IMR-90 (cell line): Measurements from ENCODE around the gene UBE2E2. TPM values are rescaled to one million over a fixed set of nuclear protein-coding genes. Genes with fewer than 3 reads are reported as not detected.

Experiments used
- ATAC-seq: fragments of 200-7000 bp; cut with Tn5 transposase; 2 replicates; pipeline ENCODE4 v1.9.1; 2020; ENCODE audit warnings: low read depth, mild to moderate bottlenecking, moderate library complexity
- BruUV-seq: library from RNA; stranded (reverse); fragments of 400-500 nt; replicated peaks from 2 replicates; lab custom pipeline; 2021; lab: Mats Ljungman, UMichigan
- CTCF ChIA-PET: fragments of 300-600 bp; formaldehyde crosslinking; extraction: SDS; loops from one replicate; lab custom pipeline; 2021; ENCODE audit warnings: antibody characterized with exemption; lab: Yijun Ruan, JAX
- POLR2A ChIA-PET: fragments of 300-600 bp; sonication (Branson Sonifier 250); formaldehyde crosslinking; loops from one replicate; lab custom pipeline; 2022; ENCODE audit warnings: antibody characterized with exemption; ENCODE audit not compliant: unreplicated experiment; lab: Charles Lee
- DNase-seq: peaks from one replicate; pipeline ENCODE4 v3.0.0; 2013
- H2AFZ ChIP-seq: replicated peaks from 2 replicates; pipeline ENCODE3; 2013; ENCODE audit warnings: low read length, mild to moderate bottlenecking; ENCODE audit not compliant: poor library complexity
- H2AK5ac ChIP-seq: 2 replicates; pipeline ENCODE4 v1.6.1; 2013; ENCODE audit warnings: low read depth, low read length, inconsistent platforms
- H2AK9ac ChIP-seq: replicated peaks from 2 replicates; pipeline ENCODE3; 2013; ENCODE audit warnings: mild to moderate bottlenecking, low read depth, low read length, moderate library complexity; ENCODE audit not compliant: poor library complexity
- H2BK120ac ChIP-seq: 2 replicates; pipeline ENCODE4 v1.6.1; 2013; ENCODE audit warnings: low read depth, low read length, inconsistent platforms
- H2BK15ac ChIP-seq: 3 replicates; pipeline ENCODE4 v1.6.1; 2013; ENCODE audit warnings: low read depth, low read length, inconsistent platforms
- H2BK20ac ChIP-seq: 2 replicates; pipeline ENCODE4 v1.6.1; 2013; ENCODE audit warnings: low read depth, mild to moderate bottlenecking, inconsistent platforms, low read length, moderate library complexity
- H2BK5ac ChIP-seq: 2 replicates; pipeline ENCODE4 v1.6.1; 2013; ENCODE audit warnings: mild to moderate bottlenecking, low read depth, low read length, inconsistent platforms; ENCODE audit not compliant: poor library complexity, severe bottlenecking
- H3K14ac ChIP-seq: replicated peaks from 2 replicates; pipeline ENCODE4 v1.6.1; 2013; ENCODE audit warnings: low read depth, low read length, inconsistent platforms
- H3K18ac ChIP-seq: 2 replicates; pipeline ENCODE4 v1.6.1; 2013; ENCODE audit warnings: low read depth, low read length, control low read depth
- H3K23ac ChIP-seq: 2 replicates; pipeline ENCODE4 v1.6.1; 2013; ENCODE audit warnings: low read depth, low read length, inconsistent platforms
- H3K27ac ChIP-seq: 2 replicates; pipeline ENCODE4 v1.5.1; 2013; ENCODE audit warnings: mild to moderate bottlenecking, control low read depth, low read length; ENCODE audit not compliant: insufficient read depth
- H3K27me3 ChIP-seq: 2 replicates; pipeline ENCODE4 v1.6.1; 2013; ENCODE audit warnings: low read length; ENCODE audit not compliant: control insufficient read depth, insufficient read depth
- H3K36me3 ChIP-seq: 2 replicates; pipeline ENCODE4 v1.6.1; 2013; ENCODE audit warnings: low read length, mixed read lengths; ENCODE audit not compliant: control insufficient read depth, insufficient read depth
- H3K4ac ChIP-seq: 2 replicates; pipeline ENCODE4 v1.6.1; 2013; ENCODE audit warnings: low read depth, low read length, inconsistent platforms
- H3K4me1 ChIP-seq: 2 replicates; pipeline ENCODE4 v1.6.1; 2013; ENCODE audit warnings: low read length, mixed read lengths; ENCODE audit not compliant: control insufficient read depth, insufficient read depth
- H3K4me2 ChIP-seq: 2 replicates; pipeline ENCODE4 v1.6.1; 2013; ENCODE audit warnings: low read depth, mild to moderate bottlenecking, control low read depth, low read length, moderate library complexity
- H3K4me3 ChIP-seq: 2 replicates; pipeline ENCODE4 v1.5.1; 2013; ENCODE audit warnings: low read depth, mild to moderate bottlenecking, control low read depth, low read length, moderate library complexity; ENCODE audit not compliant: insufficient read depth
- H3K56ac ChIP-seq: 2 replicates; pipeline ENCODE4 v1.6.1; 2013; ENCODE audit warnings: low read length, inconsistent platforms; ENCODE audit not compliant: insufficient read depth; ENCODE audit errors: extremely low read depth
- H3K79me1 ChIP-seq, 2 experiments: 2 replicates each; pipeline ENCODE4 v1.6.1; 2013; ENCODE audit warnings: low read length in 2 of 2, inconsistent platforms in 1 of 2, low read depth in 1 of 2
- H3K9ac ChIP-seq: 2 replicates; pipeline ENCODE4 v1.6.1; 2013; ENCODE audit warnings: low read depth, low read length, control low read depth
- H3K9me1 ChIP-seq: 2 replicates; pipeline ENCODE4 v1.6.1; 2013; ENCODE audit warnings: low read length, inconsistent platforms; ENCODE audit not compliant: insufficient read depth
- H3K9me3 ChIP-seq: 2 replicates; pipeline ENCODE4 v1.6.1; 2013; ENCODE audit warnings: low read length; ENCODE audit not compliant: control insufficient read depth, insufficient read depth
- H4K20me1 ChIP-seq: 2 replicates; pipeline ENCODE4 v1.6.1; 2013; ENCODE audit warnings: low read length, inconsistent platforms; ENCODE audit not compliant: insufficient read depth
- H4K5ac ChIP-seq: 2 replicates; pipeline ENCODE4 v1.6.1; 2013; ENCODE audit warnings: mild to moderate bottlenecking, low read depth, low read length, control low read depth
- H4K8ac ChIP-seq, 2 experiments: 2 replicates each; pipeline ENCODE4 v1.6.1; 2013; ENCODE audit warnings: low read depth in 2 of 2, low read length in 2 of 2, control low read depth in 1 of 2, inconsistent platforms in 1 of 2
- H4K91ac ChIP-seq: 2 replicates; pipeline ENCODE4 v1.6.1; 2013; ENCODE audit warnings: low read depth, low read length, inconsistent platforms; ENCODE audit not compliant: insufficient read depth
- BHLHE40 ChIP-seq: fragments of 150-350 bp; IDR thresholded peaks from 2 replicates; pipeline ENCODE4 v1.6.1; 2016; ENCODE audit warnings: mild to moderate bottlenecking, low read depth, low read length
- CEBPB ChIP-seq: IDR thresholded peaks from 2 replicates; pipeline ENCODE4 v1.6.1; 2012; ENCODE audit warnings: low read depth, low read length, improper control_type of control experiment
- CHD1 ChIP-seq: IDR thresholded peaks from 2 replicates; pipeline ENCODE4 v1.6.1; 2012; ENCODE audit warnings: low read depth, low read length, improper control_type of control experiment
- FOS ChIP-seq: fragments of 150-350 bp; IDR thresholded peaks from 2 replicates; pipeline ENCODE4 v1.6.1; 2016; ENCODE audit warnings: low read depth, low read length
- MAFK ChIP-seq: IDR thresholded peaks from 2 replicates; pipeline ENCODE4 v1.6.1; 2012; ENCODE audit warnings: low read depth, low read length, improper control_type of control experiment
- MAZ ChIP-seq: IDR thresholded peaks from 2 replicates; pipeline ENCODE4 v1.6.1; 2012; ENCODE audit warnings: low read depth, mild to moderate bottlenecking, low read length, improper control_type of control experiment, moderate library complexity, borderline replicate concordance
- MXI1 ChIP-seq: IDR thresholded peaks from 2 replicates; pipeline ENCODE4 v1.6.1; 2012; ENCODE audit warnings: low read depth, mild to moderate bottlenecking, low read length, moderate library complexity, borderline replicate concordance
- NFE2L2 ChIP-seq: fragments of 150-350 bp; IDR thresholded peaks from 2 replicates; pipeline ENCODE4 v1.6.1; 2016; ENCODE audit warnings: low read depth, mild to moderate bottlenecking, low read length
- POLR2A ChIP-seq: IDR thresholded peaks from 2 replicates; pipeline ENCODE4 v1.6.1; 2012; ENCODE audit warnings: mild to moderate bottlenecking, low read depth, low read length
- RAD21 ChIP-seq: IDR thresholded peaks from 2 replicates; pipeline ENCODE4 v1.6.1; 2012; ENCODE audit warnings: low read length, improper control_type of control experiment
- RCOR1 ChIP-seq: IDR thresholded peaks from 2 replicates; pipeline ENCODE4 v1.6.1; 2012; ENCODE audit warnings: mild to moderate bottlenecking, low read length, improper control_type of control experiment; ENCODE audit not compliant: insufficient replicate concordance
- RFX5 ChIP-seq: IDR thresholded peaks from 2 replicates; pipeline ENCODE4 v1.8.0; 2012; ENCODE audit warnings: low read depth, mild to moderate bottlenecking, low read length, moderate library complexity
- SMC3 ChIP-seq: fragments of 150-350 bp; IDR thresholded peaks from 2 replicates; pipeline ENCODE4 v1.6.1; 2016; ENCODE audit warnings: low read depth, mild to moderate bottlenecking, antibody characterized with exemption, low read length, moderate library complexity
- WGBS, 2 experiments: methylation state at CpG; one replicate each; pipeline versions ENCODE4 v1.1.5 to v1.1.7; 2013; ENCODE audit warnings: missing lambda C conversion rate in 2 of 2; ENCODE audit not compliant: insufficient read length in 1 of 2; ENCODE audit errors: extremely low coverage in 2 of 2; 5-methylcytosine and 5-hydroxymethylcytosine counted together
- dilution Hi-C: fragments of 300-500 bp; cut with HindIII; formaldehyde crosslinking; loops from one replicate; pipeline ENCODE4 v1.14.3; 2018; ENCODE audit warnings: low sequenced_read_pairs; ENCODE audit not compliant: unreplicated experiment
- in situ Hi-C: fragments of 300-500 bp; cut with MboI; formaldehyde crosslinking; loops from 3 replicates; pipeline ENCODE4 v1.14.3; 2019; ENCODE audit warnings: low sequenced_read_pairs, inconsistent platforms, mixed read lengths
- intact Hi-C: fragments of 100-400 bp; cut with micrococcal nuclease; formaldehyde crosslinking; loops from 2 replicates; pipeline ENCODE4 v1.10.0; 2022
- polyA plus RNA-seq, 3 experiments: library from polyadenylated mRNA; depleted of rRNA; stranded (reverse); fragments of >200 nt; gene quantifications; 2 replicates each; pipeline ENCODE4 v1.2.3, GENCODE V29; 2012; ENCODE audit warnings: low replicate concordance in 1 of 3
- total RNA-seq: library from RNA; depleted of rRNA; stranded (reverse); fragments of >200 nt; gene quantifications from 2 replicates; pipeline ENCODE4 v1.2.3, GENCODE V29; 2012
- TF ChIP-seq, protein P1 (sequence below): fragments of 150-350 bp; IDR thresholded peaks from 2 replicates; pipeline ENCODE4 v1.6.1; 2016; ENCODE audit warnings: low read depth, mild to moderate bottlenecking, low read length, moderate library complexity, borderline replicate concordance
- TF ChIP-seq, protein P2 (sequence below): fragments of 150-350 bp; IDR thresholded peaks from 2 replicates; pipeline ENCODE4 v1.6.1; 2017; ENCODE audit warnings: mild to moderate bottlenecking, antibody characterized with exemption, low read length, low read depth
- TF ChIP-seq, protein P3 (sequence below): conservative IDR thresholded peaks from 2 replicates; pipeline ENCODE4 v1.5.1; 2012; ENCODE audit warnings: mild to moderate bottlenecking, low read depth, low read length, improper control_type of control experiment

Gene UBE2E2
- total and polyA plus RNA-seq, 2 of the 4 experiments (the other 2 are of a cell fraction), result 18.6 to 32.7 TPM

DNA sequence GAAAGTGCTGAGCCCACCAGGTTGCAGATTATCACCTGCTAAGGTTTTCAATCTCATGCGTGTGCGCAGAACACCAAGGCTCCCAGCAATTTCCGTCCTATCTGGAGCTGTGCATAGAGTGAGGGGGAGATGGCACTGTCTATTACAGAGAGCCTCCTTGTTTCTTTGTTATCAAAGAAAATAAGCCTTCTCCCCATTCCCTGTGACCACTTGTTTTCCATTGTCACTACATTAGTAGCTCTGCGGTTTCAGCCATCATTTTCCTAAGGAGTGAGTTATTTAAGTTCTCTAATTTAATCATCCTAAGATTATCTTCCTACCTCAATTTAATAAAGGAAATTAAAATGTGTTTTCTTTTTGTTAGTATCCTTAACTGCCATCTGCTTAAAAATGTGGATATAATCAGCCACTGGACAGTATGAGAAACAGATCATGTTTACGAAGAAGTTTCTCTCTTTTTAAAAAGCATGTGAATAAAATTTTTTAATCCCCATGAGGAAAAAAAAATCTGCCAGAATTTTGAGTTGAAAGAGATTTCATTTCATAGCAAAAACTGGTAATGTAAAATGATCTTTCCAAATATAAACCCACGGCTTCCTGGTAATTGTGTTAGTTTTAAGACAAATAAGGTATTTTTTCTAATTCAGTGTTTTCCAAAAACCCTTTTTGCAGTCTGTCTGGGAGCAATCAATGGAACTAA, 430.3 kb downstream of the UBE2E2 start:
- no peaks in the 10 kb centered on the region for H3K9me3 ChIP-seq
- H2BK120ac ChIP-seq, result no peak overlapping the region
- intact Hi-C loops (no loop called here), in situ Hi-C loops (no loop called here), dilution Hi-C loops (no loop called here)
- H3K4me1 ChIP-seq, result peaks cover 6% of the 10 kb centered on the region
- no CpG with 5 or more reads among the region's 6 CpGs for WGBS, 2 experiments
- H3K9me1 ChIP-seq, result no peaks in the 10 kb centered on the region
- no peak overlapping the region for H3K14ac ChIP-seq
- no TSS peak for BruUV-seq
- H3K36me3 ChIP-seq, result no peaks in the 10 kb centered on the region
- POLR2A ChIA-PET, result no interaction called here
- H3K4me2 ChIP-seq, result no peak overlapping the region
- no peaks in the 10 kb centered on the region for H3K27me3 ChIP-seq
- ATAC-seq (no peak), DNase-seq (no peak)
- no peaks in the 10 kb centered on the region for H4K20me1 ChIP-seq
- no peak overlapping the region for H4K5ac ChIP-seq
- H2AK5ac ChIP-seq, result no peak overlapping the region
- H2BK15ac ChIP-seq, result no peak overlapping the region
- no peak overlapping the region for H3K4ac ChIP-seq
- no peak overlapping the region for H3K56ac ChIP-seq
- no peak overlapping the region for H3K9ac ChIP-seq
- no peaks in the 10 kb centered on the region for H3K79me1 ChIP-seq
- no peak overlapping the region for H3K18ac ChIP-seq
- H2AFZ ChIP-seq, result no peak overlapping the region
- no peak overlapping the region for H3K4me3 ChIP-seq
- TF ChIP-seq NFE2L2 (no peak), RFX5 (no peak), MAFK (no peak), CHD1 (no peak), MAZ (no peak), RAD21 (no peak), SMC3 (no peak), BHLHE40 (no peak), RCOR1 (no peak), CEBPB (no peak), MXI1 (no peak), FOS (no peak), POLR2A (no peak)
- TF ChIP-seq, protein P1, sequence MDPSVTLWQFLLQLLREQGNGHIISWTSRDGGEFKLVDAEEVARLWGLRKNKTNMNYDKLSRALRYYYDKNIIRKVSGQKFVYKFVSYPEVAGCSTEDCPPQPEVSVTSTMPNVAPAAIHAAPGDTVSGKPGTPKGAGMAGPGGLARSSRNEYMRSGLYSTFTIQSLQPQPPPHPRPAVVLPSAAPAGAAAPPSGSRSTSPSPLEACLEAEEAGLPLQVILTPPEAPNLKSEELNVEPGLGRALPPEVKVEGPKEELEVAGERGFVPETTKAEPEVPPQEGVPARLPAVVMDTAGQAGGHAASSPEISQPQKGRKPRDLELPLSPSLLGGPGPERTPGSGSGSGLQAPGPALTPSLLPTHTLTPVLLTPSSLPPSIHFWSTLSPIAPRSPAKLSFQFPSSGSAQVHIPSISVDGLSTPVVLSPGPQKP, result no peak
- TF ChIP-seq, protein P2, sequence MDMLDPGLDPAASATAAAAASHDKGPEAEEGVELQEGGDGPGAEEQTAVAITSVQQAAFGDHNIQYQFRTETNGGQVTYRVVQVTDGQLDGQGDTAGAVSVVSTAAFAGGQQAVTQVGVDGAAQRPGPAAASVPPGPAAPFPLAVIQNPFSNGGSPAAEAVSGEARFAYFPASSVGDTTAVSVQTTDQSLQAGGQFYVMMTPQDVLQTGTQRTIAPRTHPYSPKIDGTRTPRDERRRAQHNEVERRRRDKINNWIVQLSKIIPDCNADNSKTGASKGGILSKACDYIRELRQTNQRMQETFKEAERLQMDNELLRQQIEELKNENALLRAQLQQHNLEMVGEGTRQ, result no peak
- TF ChIP-seq, protein P3, sequence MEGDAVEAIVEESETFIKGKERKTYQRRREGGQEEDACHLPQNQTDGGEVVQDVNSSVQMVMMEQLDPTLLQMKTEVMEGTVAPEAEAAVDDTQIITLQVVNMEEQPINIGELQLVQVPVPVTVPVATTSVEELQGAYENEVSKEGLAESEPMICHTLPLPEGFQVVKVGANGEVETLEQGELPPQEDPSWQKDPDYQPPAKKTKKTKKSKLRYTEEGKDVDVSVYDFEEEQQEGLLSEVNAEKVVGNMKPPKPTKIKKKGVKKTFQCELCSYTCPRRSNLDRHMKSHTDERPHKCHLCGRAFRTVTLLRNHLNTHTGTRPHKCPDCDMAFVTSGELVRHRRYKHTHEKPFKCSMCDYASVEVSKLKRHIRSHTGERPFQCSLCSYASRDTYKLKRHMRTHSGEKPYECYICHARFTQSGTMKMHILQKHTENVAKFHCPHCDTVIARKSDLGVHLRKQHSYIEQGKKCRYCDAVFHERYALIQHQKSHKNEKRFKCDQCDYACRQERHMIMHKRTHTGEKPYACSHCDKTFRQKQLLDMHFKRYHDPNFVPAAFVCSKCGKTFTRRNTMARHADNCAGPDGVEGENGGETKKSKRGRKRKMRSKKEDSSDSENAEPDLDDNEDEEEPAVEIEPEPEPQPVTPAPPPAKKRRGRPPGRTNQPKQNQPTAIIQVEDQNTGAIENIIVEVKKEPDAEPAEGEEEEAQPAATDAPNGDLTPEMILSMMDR, result no peak
- no peak overlapping the region for H2BK20ac ChIP-seq
- H3K23ac ChIP-seq, result no peak overlapping the region
- H3K27ac ChIP-seq, result no peak overlapping the region
- no peak overlapping the region for H4K8ac ChIP-seq
- CTCF ChIA-PET, result no interaction called here
- H2BK5ac ChIP-seq, result no peak overlapping the region
- no peak overlapping the region for H2AK9ac ChIP-seq
- no peak overlapping the region for H4K91ac ChIP-seq
